Measurements from ENCODE around the gene FBXO39.

GRCh38 chr17:6799738-6800137 lies 23.7 kb downstream of the FBXO39 start:
- TF ChIP-seq CTCF (IDR thresholded peaks at IDR 0.05) (no peak), POLR2A (IDR thresholded peaks at IDR 0.05) (no peak), POLR2AphosphoS5 (IDR thresholded peaks at IDR 0.05) (no peak), EP300 (IDR thresholded peaks at IDR 0.05) (no peak)
